DMS 273 (cell line): Measurements from ENCODE around the gene UROD.
"Not testable (repeated sequence)": the region's sequence is repeated elsewhere in the genome, so short reads cannot be mapped to it uniquely, and the experiment has no call there.

ENCODE experiments used
- DNase-seq: peaks from one replicate; lab custom pipeline; 2025; ENCODE audit not compliant: unreplicated experiment; lab: John Stamatoyannopoulos, UW

Gene UROD

DNA sequence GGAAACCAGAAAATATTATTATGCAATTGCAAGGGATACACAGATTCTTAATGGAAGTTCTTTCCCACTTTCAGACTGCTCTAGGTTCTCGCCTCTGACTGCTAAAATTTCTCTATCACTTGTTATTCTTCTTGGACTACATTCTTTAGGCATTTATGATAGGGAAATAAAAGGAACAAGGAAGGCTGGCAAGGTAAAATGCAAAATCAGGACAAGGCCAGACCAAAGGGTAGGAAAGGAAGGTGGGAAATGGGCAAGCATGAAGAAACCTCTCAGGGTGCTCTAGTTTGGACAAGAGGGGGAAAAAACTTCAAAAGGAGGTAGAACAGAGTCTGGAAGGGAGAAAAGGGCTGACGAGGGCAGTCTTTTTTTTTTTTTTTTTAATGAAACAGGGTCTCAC lies 26.2 kb downstream of the UROD start:
- no peak for DNase-seq

DNA sequence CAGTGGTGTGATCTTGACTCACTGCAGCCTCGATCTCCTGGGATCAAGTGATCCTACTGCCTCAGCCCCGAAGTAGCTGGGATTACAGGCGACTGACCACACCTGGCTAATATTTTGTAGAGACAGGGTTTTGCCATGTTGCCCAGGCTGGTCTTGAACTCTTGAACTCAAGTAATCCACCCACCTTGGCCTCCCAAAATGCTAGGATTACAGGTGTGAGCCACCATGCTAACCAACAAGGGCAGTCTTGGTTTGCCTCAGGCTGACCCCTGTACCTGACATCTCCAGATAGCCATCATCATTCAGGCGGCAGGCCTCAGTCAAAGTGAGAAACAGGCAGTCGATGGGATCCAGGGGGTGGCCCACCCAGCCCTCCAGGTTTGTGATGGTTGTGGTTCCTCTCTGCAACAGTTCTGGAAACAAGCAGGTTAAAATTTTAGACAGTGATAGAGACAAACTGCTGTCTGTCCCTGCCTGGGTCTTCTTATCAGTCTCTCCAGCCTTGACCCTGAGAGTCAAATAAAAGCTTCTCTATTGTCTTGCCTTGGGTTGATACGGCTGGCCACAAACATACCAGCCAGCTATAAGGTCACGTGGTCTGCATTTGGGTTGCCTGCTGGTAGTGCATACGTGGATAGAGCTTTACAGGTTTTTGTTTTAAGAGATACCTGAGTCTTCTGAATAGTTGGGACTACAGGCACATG lies 26.8 kb downstream of the UROD start:
- DNase-seq, result no peak

DNA sequence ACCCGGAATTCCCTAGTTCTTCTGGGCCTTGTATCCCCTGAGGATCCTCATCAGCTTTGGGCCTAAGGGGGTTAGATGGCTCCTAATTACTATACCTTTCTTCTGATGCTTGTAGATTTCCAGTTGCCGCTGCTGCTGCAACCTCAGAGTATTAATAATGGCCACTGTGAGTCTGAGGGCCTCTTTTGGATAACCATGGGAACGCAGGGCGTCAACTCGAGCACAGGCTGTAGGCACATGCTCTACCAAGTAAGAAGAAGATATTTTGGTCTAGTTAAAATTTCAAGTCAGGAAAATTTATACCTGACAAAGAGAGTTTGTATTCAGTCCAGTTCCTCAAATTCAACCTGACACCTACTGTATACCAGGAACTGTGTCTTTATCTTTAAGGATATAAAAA lies 28.2 kb downstream of the UROD start:
- no peak for DNase-seq

- DNase-seq, result no peak
Measured at GRCh38 chr1:45043094-45043493, 31.0 kb downstream of the UROD start.

DNA sequence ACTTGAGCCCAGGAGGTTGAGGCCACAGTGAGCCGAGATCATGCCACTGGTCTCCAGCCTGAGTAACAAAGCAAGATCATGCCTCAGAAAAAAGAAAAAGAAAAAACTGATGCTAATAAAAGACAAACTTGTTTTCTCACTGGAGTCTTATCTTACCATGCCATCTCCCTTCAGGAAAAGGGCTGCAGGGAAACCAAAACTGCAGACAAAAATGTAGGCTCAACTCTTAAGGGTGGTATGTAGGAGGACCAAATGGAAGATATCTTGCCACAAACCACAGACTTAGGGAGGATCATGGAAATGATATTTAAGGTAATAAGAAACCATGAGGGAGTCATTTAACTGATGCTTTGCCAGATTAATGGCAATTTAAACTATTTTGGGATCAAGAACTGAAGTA lies 32.9 kb downstream of the UROD start:
- DNase-seq, result no peak

- DNase-seq, result no peak
Measured at GRCh38 chr1:45047032-45047431, 35.0 kb downstream of the UROD start.

DNA sequence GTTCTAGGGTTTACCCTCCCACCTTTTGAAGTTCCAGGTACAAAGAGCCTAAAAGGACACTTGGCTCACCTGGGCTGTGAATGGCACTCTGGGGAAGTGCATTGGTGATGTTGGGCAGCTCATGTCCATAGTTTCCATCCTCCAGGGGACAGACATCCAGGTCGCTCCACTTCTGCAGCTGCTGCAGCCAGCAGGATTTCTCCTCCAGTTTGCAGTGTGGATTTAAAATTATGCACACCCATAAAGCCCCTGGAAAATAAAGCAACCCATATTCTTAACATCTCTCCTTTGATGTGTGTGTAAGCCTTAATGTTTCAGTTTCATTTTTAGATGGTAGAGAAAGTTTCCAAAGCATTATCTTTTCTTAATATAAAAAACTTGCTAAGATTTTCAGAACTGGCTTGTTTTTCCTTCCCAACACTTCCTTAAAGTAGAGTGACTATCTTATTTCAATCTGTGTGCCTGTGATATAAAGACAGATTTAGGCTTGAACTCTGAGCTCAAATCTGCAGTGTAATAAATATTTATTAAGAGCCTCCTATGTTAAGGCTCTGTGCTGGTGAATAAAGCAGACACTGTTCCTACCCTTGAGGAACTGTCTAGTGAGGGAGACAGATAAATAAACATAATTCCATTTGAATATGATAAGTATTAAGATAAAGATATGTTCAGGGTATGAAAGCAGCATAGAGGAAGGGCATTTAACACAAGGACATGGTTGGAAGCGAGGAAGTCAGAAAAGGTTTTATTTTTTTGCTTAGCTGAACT lies 39.1 kb downstream of the UROD start:
- no peak for DNase-seq

GRCh38 chr1:45057542-45057941 lies 45.5 kb downstream of the UROD start:
- no peak for DNase-seq

DNA sequence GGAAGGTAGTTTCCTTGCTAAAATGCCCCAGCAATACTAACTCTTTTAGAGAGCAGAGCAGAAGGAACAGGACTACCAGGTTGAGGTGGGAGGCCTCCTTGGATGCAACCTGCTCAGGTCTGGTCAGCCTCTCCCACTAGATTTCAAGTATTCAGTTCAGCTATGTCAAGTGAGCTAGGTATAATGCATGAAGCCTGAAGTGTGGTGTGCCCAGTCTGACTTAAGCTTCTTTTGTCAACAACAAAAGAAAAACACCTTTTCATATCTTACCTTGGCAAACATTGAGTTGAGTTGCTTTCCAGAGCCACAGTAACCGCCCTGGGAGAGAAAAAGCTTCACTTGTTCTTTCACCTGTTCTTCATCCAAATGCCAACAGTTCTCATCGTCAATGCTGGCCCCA lies 47.8 kb downstream of the UROD start:
- DNase-seq, result no peak

DNA sequence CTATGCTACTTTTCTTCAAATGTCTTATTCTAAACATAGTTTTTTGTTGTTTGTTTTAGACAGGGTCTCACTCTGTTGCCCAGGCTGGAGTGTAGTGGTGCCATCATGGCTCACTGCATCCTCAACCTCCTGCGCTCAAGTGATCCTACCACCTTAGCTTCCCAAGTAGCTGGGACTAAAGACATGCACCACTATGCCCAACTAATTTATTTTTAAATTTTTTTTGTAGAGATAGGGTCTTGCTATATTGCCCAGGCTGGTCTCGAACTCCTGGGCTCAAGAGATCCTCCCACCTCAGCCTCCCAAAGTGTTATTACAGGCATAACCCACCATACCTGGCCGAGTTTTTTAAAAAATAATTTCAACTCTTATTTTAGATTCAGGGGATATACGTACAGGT lies 50.4 kb downstream of the UROD start:
- DNase-seq, result not testable (repeated sequence)

DNA sequence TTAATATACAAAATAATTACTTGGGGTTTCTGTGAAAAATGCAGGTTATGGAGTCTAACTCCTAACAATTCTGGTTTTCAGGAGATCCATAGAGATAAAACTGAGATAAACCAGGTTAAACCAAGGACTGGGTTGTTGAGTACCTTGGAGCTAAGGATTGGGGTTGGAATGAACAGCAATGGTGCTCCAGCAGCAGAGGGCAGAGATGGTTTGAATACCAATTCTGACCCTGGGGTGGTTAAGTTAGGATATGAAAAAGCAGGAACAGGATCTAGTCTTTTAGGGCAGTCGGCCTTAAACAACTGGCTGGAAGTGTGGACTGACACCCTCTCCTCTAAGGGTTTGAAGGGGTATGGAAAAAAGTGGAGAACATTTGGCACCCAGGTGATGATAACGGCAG lies 53.0 kb downstream of the UROD start:
- DNase-seq, result no peak
